GM18867 (cell line): Measurements from ENCODE around the gene FBXO30.

ENCODE experiments used
- ATAC-seq: cut with Tn5 transposase; IDR thresholded peaks from one replicate; pipeline ENCODE4 v1.9.1; 2021; ENCODE audit warnings: mild to moderate bottlenecking, moderate library complexity; ENCODE audit not compliant: unreplicated experiment

Gene FBXO30

GRCh38 chr6:145822456-145822855, 7.9 kb upstream of the FBXO30 start:
- no peak for ATAC-seq

GRCh38 chr6:145819994-145820393, 5.4 kb upstream of the FBXO30 start:
- no peak for ATAC-seq

DNA sequence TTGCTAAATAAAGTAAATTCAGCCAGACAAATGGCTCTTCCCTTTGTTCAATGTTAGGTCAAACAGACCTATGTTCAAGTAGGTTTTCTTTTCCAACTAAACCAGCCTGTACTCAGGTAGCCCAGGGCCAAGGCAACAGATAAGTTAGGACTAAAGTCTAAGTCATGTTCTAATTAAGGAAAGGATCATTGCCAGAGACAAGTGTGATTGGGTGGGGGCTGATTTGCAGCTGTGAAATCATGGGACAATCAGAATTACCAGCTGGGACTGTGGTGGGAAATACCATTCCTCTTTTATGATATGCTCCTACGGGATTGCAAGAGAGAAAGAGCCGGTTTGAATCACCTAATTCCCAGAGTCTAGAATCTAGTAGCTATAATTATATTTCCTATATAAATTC, 4.2 kb upstream of the FBXO30 start:
- no peak for ATAC-seq

GRCh38 chr6:145816392-145816791, 1.8 kb upstream of the FBXO30 start:
- ATAC-seq = no peak

- peak; percentile 2 for ATAC-seq
These were observed 997 bp upstream of the FBXO30 start for GRCh38 chr6:145815309-145816274.

DNA sequence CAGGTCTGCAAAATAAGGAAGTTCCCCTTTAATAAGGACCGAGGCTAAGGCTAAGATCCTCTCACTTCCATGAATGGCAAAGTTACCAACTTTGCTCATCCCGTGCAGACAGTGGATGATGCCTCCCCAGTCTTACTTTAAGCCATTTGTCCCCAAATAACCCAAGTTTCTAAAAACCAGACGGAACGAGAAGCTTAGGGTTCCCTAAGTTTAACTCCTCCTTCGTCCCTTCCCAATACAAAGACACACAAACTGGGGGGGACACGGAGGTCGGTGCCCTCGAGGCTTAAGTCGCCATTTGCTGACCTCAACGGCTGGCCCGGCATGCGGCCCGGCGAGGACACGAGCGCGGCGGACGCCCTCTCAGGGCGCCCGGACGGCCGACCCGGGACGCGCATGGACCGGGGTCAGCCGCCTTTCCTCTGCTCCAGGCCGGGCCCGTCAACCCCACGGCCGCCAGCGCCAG, 527 bp downstream of the FBXO30 start:
- ATAC-seq = peak; percentile 17

DNA sequence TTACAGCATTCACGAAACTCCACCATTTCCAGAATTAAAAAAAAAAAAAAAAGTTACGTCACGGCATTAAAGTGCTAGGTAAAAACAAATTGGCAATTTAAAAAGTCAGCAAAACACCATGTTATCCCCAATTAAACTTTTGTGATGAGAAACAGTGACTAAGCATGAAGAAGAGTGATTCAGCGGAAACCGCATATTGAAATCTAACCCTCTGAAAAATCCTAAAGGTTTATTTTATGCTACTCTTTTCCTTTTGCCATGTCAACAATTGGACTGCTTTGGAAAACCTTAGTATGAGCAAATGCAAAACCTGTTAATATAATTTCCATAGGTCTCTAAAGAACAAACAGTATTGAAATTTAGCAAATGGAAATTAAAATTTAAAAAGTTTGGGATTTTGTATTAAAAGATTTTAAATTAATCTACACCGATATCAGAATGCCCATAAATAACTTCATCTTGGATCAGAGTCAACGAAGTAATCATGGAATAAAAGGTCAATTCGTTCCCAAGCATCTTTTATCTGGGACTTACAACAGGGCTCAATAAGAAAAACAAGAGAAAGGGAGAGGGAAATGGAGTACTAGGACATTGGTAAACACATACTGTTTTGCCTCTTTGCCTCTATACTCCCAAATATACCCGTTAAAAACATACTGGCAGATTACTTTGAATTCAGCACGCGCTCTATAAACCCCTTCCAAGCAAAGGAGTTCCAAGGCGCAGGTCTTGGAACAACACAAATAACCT, 1.1 kb downstream of the FBXO30 start:
- no peak for ATAC-seq

DNA sequence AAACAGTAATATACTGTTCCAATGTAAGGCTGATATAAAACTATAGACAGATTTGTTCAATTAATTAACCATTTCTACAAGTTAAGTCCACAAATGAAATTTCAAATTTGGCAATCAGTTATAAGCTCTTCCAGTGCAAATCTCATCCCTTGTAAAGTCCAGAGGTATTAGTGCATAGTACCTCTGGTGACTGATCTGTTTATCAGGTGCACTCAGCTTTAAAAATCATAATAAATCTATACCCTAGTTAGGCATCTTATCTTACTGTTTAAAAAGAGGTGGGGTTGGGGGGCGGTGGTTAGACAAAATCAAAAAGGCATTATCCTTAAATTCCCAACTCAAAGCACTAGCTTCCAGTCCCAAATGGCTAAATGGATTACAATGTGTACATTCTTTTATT, 2.9 kb downstream of the FBXO30 start:
- no peak for ATAC-seq

GRCh38 chr6:145809785-145810184, 4.8 kb downstream of the FBXO30 start:
- peak; percentile 1 for ATAC-seq

- peak; percentile 81 for ATAC-seq
These were observed 5.4 kb downstream of the FBXO30 start for GRCh38 chr6:145809211-145809610.

DNA sequence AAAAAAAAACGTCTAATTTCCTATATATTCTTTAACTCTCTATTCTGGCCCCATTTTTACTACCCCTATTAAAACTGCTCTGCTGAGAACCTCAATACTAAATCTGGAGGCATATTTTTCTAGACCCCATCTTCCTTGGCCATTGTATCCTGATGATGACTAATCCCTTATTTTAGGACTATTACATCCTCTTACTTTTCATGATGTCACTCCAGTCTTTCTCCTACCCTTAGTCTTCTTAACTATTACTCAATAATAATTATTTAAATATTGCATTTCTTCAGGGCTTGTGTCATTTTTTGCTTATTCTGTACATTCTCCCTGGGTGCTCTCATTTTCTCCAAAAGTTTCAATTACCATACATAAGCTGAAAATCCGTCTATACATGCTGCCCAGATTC, 6.4 kb downstream of the FBXO30 start:
- ATAC-seq = no peak

- no peak for ATAC-seq
These were observed 12.5 kb downstream of the FBXO30 start for GRCh38 chr6:145802141-145802540.

DNA sequence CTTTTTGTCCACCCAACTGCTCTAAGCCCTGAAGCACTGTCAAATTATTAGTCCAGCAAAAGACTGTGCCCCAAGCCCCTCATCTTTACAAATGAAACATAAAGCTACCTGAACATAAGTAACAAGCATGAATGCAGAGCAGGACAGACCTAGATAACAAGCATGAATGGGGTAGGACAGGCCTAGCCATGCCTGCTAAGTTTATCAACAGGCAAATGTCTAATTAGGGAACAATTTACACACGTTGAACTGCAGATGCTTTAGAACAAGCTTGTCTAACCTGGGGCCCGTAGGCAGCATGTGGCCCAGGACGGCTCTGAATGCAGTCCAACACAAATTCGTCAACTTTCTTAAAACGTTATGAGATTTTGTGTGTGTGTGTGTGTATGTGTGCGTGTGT, 13.6 kb downstream of the FBXO30 start:
- ATAC-seq = no peak

DNA sequence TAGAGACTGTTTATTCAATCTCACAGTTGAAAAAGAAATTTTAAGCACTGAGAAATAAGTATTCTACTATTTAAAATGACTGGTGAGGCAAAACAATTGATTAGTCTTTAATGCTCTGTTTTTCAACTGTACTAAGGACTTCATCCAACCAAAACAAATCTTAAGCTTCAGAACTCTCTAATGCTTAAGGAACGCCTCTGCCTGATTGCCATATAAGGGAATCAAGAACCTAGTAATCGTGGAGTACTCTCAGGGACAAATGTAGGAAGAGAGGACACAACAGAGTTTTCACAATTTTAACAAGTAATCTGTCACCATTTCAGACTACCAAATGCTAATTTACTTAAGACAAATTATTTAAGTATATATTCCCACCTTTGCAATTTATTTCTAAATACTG, 16.1 kb downstream of the FBXO30 start:
- ATAC-seq = no peak

DNA sequence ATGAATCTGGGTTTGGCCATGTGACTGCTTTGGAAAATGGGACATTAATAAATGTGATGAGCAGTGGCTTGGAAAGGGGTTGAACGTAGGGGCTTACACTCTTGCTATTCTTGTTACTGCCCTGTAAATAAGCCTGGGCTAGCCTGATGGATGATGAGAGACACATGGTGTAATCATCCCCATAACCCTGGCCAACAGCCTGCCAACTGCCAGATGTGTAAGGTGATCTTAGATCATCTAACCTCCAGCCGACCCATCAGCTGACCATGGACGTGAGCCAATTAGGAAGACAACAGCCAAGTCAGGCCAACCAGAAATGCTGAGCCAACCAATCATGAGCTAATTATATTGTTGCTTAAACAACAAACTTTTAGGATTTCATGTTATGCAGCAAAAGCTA, 25.2 kb downstream of the FBXO30 start:
- ATAC-seq = no peak

GRCh38 chr6:145787688-145788087, 26.9 kb downstream of the FBXO30 start:
- no peak for ATAC-seq

- peak; percentile 91 for ATAC-seq
These were observed 29.9 kb downstream of the FBXO30 start for GRCh38 chr6:145784683-145785082.

DNA sequence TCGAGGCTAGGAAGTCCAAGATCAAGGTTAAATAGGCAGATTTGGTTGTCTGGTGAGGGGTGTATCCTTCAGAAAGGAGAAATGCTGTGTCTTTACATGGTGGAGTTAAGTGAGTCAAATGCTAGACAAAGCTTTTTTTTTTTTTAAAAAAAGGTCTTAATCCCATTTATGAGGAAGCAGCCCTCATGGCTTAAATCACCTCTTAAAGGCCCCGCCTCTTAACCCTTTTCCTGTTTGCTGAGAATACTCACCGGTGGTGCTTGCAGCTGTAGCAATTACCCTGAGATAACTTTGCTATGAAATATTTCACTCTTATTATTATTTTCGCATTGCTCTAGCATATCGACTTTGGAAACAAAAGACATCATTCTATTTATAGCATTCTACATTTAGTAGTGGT, 30.8 kb downstream of the FBXO30 start:
- no peak for ATAC-seq

- no peak for ATAC-seq
These were observed 41.7 kb downstream of the FBXO30 start for GRCh38 chr6:145772846-145773245.

DNA sequence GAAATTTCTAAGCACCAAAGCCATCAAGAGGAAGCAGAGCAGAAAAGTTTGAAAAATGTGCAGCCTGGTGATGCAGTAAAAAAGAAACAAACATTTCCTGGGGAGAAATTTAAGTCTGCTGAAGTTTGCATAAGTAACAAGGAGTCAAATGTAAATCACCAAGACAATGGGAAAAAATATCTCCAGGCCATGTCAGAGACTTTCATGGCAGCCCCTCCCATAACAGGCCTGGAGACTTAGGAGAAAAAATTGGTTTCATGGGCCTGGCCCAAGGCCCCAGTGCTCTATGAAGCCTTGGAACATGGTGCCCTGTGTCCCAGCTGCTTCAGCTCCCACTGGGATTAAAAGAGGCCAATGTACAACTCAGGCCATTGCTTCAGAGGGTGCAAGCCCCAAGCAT, 49.1 kb downstream of the FBXO30 start:
- ATAC-seq = no peak

GRCh38 chr6:145763742-145764141, 50.9 kb downstream of the FBXO30 start:
- ATAC-seq = no peak

GRCh38 chr6:145761584-145761983, 53.0 kb downstream of the FBXO30 start:
- ATAC-seq = peak; percentile 84
